K562 (cell line): Measurements from ENCODE around the gene RAB31.

Experiments used
- ARNT ChIP-seq, 2 experiments: fragments of 450-650 bp; IDR thresholded peaks; 2 replicates each; pipeline ENCODE4 v1.6.1; 2016; ENCODE audit warnings: mild to moderate bottlenecking in 1 of 2
- BACH1 ChIP-seq: fragments of 200-800 bp; sonication (Bioruptor generic); IDR thresholded peaks from 2 replicates; pipeline ENCODE4 v1.6.1; 2016; ENCODE audit warnings: missing genetic modification characterization, missing compliant biosample characterization
- CHD1 ChIP-seq: fragments of 200-600 bp; sonication (generic); IDR thresholded peaks from one replicate; pipeline ENCODE4 v1.6.1; 2012; ENCODE audit warnings: mild to moderate bottlenecking, moderate library complexity, low read length, inconsistent platforms
- CTCF ChIP-seq, 3 experiments: IDR thresholded peaks in 2 of 3; conservative IDR thresholded peaks in 1 of 3; 2 replicates each; pipeline ENCODE4 v1.5.1; 2011 to 2012; ENCODE audit warnings: low read length in 3 of 3, mild to moderate bottlenecking in 3 of 3, control low read depth in 2 of 3, improper control_type of control experiment in 1 of 3, inconsistent platforms in 1 of 3, low read depth in 1 of 3, mixed read lengths in 1 of 3, moderate library complexity in 1 of 3; ENCODE audit not compliant: insufficient read depth in 2 of 3
- CUX1 ChIP-seq: fragments of 200-800 bp; sonication (Bioruptor generic); IDR thresholded peaks from 2 replicates; pipeline ENCODE4 v1.6.1; 2016; ENCODE audit warnings: missing genetic modification characterization, missing compliant biosample characterization
- EZH2 ChIP-seq: IDR thresholded peaks from 2 replicates; pipeline ENCODE4 v1.6.1; 2012; ENCODE audit warnings: low read depth, mild to moderate bottlenecking, inconsistent platforms, low read length, borderline replicate concordance
- PATZ1 ChIP-seq: fragments of 250-450 bp; sonication (Bioruptor Pico); IDR thresholded peaks from 2 replicates; pipeline ENCODE4 v1.5.0; 2020; ENCODE audit warnings: mild to moderate bottlenecking, borderline replicate concordance
- PRMT5 ChIP-seq: sonication (generic); formaldehyde crosslinking; IDR thresholded peaks from 2 replicates; pipeline ENCODE4 v1.5.0; 2020; ENCODE audit warnings: missing genetic modification reagents
- TBP ChIP-seq: optimal IDR thresholded peaks from 2 replicates; pipeline ENCODE3; 2011; ENCODE audit warnings: low read depth, low read length, improper control_type of control experiment
- TCF7L2 ChIP-seq: fragments of 150-350 bp; IDR thresholded peaks from 2 replicates; pipeline ENCODE4 v1.6.1; 2016; ENCODE audit warnings: low read depth, mild to moderate bottlenecking, low read length, moderate library complexity
- THAP7 ChIP-seq: fragments of 250-450 bp; sonication (Bioruptor Pico); IDR thresholded peaks from 2 replicates; pipeline ENCODE4 v1.5.0; 2021
- ZBTB1 ChIP-seq: sonication (generic); formaldehyde crosslinking; IDR thresholded peaks from 2 replicates; pipeline ENCODE4 v1.8.1; 2023; ENCODE audit warnings: missing genetic modification reagents, low read depth, mild to moderate bottlenecking, borderline replicate concordance
- ZEB2 ChIP-seq: fragments of 450-650 bp; IDR thresholded peaks from 2 replicates; pipeline ENCODE4 v1.6.1; 2016
- ZNF239 ChIP-seq: fragments of 250-450 bp; sonication (Bioruptor Pico); IDR thresholded peaks from 2 replicates; pipeline ENCODE4 v1.4.0; 2020; ENCODE audit warnings: mild to moderate bottlenecking

GRCh38 chr18:9787036-9787435, 78.9 kb downstream of the RAB31 start:
- TF ChIP-seq BACH1 (tag) (no peak), CTCF (IDR thresholded peaks at IDR 0.05 in 2 of 3, conservative IDR thresholded peaks at IDR 0.05 in 1 of 3; ENCODE audit: insufficient read depth in 2 of 3, low read depth in 1 of 3, low read length in 3 of 3) (no peak), PATZ1 (no peak), TBP (no peak), ZNF239 (CRISPR knock-in tag) (no peak), ZBTB1 (CRISPR knock-in tag) (no peak), PRMT5 (CRISPR knock-in tag) (no peak), ZEB2 (no peak), EZH2 (no peak), ARNT (IDR thresholded peaks at IDR 0.05) (no peak), THAP7 (no peak), TCF7L2 (no peak), CHD1 (no peak), CUX1 (CRISPR knock-in tag) (no peak)
